Naive thymus-derived CD4-positive, alpha-beta T cell (primary cell): Measurements from ENCODE around the gene SFT2D1. TPM values are rescaled to one million over a fixed set of nuclear protein-coding genes. Genes with fewer than 3 reads are reported as not detected.
A peak's percentile ranks its signal among the peaks of the same experiment; 100 is the strongest.

Source experiments
- ATAC-seq: fragments of 150-1000 bp; cut with Tn5 transposase; 2 replicates; pipeline ENCODE4 v1.10.0; 2021; ENCODE audit warnings: mild to moderate bottlenecking, moderate library complexity
- CTCF ChIA-PET: fragments of 350-600 bp; sonication (Branson Sonifier 250); formaldehyde crosslinking; loops from one replicate; lab custom pipeline; 2021; ENCODE audit warnings: antibody characterized with exemption; lab: Charles Lee
- POLR2A ChIA-PET: fragments of 350-600 bp; sonication (Branson Sonifier 250); formaldehyde crosslinking; loops from one replicate; lab custom pipeline; 2021; ENCODE audit warnings: antibody characterized with exemption, inconsistent platforms; lab: Charles Lee
- DNase-seq, 9 donors: peaks; one replicate each; pipeline versions ENCODE4 v3.0.0 to v3.0.0-alpha.2; 2020 to 2022; ENCODE audit warnings: mixed read lengths in 1 of 9
- H3K27ac ChIP-seq: one replicate; pipeline ENCODE4 v1.7.0; 2013; ENCODE audit warnings: mild to moderate bottlenecking, low read depth, low read length, moderate library complexity
- H3K27me3 ChIP-seq, 2 donors: one replicate each; pipeline ENCODE4 v1.7.0; 2013; ENCODE audit warnings: low read length in 2 of 2, mild to moderate bottlenecking in 2 of 2, moderate library complexity in 2 of 2; ENCODE audit not compliant: control insufficient read depth in 2 of 2, insufficient read depth in 2 of 2
- H3K36me3 ChIP-seq, 3 experiments: 1 replicate in 2 of 3; 2 replicates in 1 of 3; pipeline ENCODE4 v1.7.0; 2013; ENCODE audit warnings: low read length in 3 of 3, mild to moderate bottlenecking in 3 of 3, moderate library complexity in 1 of 3; ENCODE audit not compliant: insufficient read depth in 3 of 3, control insufficient read depth in 2 of 3
- H3K4me1 ChIP-seq, 2 donors: one replicate each; pipeline ENCODE4 v1.7.0; 2013; ENCODE audit warnings: low read length in 2 of 2, mild to moderate bottlenecking in 2 of 2, moderate library complexity in 1 of 2; ENCODE audit not compliant: control insufficient read depth in 2 of 2, insufficient read depth in 2 of 2
- H3K4me3 ChIP-seq: 2 replicates; pipeline ENCODE4 v1.7.0; 2013; ENCODE audit warnings: mild to moderate bottlenecking, low read length
- H3K9me3 ChIP-seq, 3 experiments: 1 replicate in 2 of 3; 2 replicates in 1 of 3; pipeline ENCODE4 v1.7.0; 2013; ENCODE audit warnings: low read length in 3 of 3; ENCODE audit not compliant: control insufficient read depth in 2 of 3
- H3K27ac Mint-ChIP-seq, 9 donors: one replicate each; pipeline ENCODE4 v1.8.0; 2020 to 2022; ENCODE audit warnings: mixed read lengths in 9 of 9, mild to moderate bottlenecking in 8 of 9, moderate library complexity in 5 of 9, inconsistent platforms in 2 of 9
- H3K27me3 Mint-ChIP-seq, 5 donors: one replicate each; pipeline ENCODE4 v1.8.0; 2021 to 2022; ENCODE audit warnings: mixed read lengths in 5 of 5, mild to moderate bottlenecking in 1 of 5
- H3K36me3 Mint-ChIP-seq, 5 donors: one replicate each; pipeline ENCODE4 v1.8.0; 2020 to 2022; ENCODE audit warnings: mixed read lengths in 5 of 5, mild to moderate bottlenecking in 3 of 5, inconsistent platforms in 1 of 5
- H3K4me1 Mint-ChIP-seq, 7 donors: one replicate each; pipeline ENCODE4 v1.8.0; 2020 to 2022; ENCODE audit warnings: mixed read lengths in 7 of 7, mild to moderate bottlenecking in 3 of 7, inconsistent platforms in 1 of 7
- H3K4me3 Mint-ChIP-seq, 10 donors: one replicate each; pipeline ENCODE4 v1.8.0; 2020 to 2022; ENCODE audit warnings: mild to moderate bottlenecking in 10 of 10, mixed read lengths in 10 of 10, moderate library complexity in 6 of 10, inconsistent platforms in 2 of 10
- H3K9me3 Mint-ChIP-seq, 11 donors: one replicate each; pipeline ENCODE4 v1.8.0; 2020 to 2022; ENCODE audit warnings: mixed read lengths in 11 of 11, mild to moderate bottlenecking in 4 of 11, inconsistent platforms in 1 of 11, moderate library complexity in 1 of 11
- intact Hi-C, 2 donors: fragments of 100-400 bp; cut with micrococcal nuclease; formaldehyde crosslinking; loops; one replicate each; pipeline ENCODE4 v1.15.1; 2023
- polyA plus RNA-seq, 2 donors: library from polyadenylated mRNA; unstranded; fragments of 300-500 nt; fragmentation: Illumina TruSeq; gene quantifications; one replicate each; pipeline ENCODE4 v1.2.3, GENCODE V29; 2021
- total RNA-seq, 6 experiments: library from RNA in 5 of 6; stranded (reverse) in 5 of 6; gene quantifications; 1 replicate in 5 of 6; 2 replicates in 1 of 6; pipeline ENCODE4 v1.2.3 and lab custom pipeline; 2021 to 2026

The SFT2D1 gene
- total and polyA plus RNA-seq, 7 experiments from 2014 or later: 18.3 to 52.5 (median 35.3) TPM

DNA sequence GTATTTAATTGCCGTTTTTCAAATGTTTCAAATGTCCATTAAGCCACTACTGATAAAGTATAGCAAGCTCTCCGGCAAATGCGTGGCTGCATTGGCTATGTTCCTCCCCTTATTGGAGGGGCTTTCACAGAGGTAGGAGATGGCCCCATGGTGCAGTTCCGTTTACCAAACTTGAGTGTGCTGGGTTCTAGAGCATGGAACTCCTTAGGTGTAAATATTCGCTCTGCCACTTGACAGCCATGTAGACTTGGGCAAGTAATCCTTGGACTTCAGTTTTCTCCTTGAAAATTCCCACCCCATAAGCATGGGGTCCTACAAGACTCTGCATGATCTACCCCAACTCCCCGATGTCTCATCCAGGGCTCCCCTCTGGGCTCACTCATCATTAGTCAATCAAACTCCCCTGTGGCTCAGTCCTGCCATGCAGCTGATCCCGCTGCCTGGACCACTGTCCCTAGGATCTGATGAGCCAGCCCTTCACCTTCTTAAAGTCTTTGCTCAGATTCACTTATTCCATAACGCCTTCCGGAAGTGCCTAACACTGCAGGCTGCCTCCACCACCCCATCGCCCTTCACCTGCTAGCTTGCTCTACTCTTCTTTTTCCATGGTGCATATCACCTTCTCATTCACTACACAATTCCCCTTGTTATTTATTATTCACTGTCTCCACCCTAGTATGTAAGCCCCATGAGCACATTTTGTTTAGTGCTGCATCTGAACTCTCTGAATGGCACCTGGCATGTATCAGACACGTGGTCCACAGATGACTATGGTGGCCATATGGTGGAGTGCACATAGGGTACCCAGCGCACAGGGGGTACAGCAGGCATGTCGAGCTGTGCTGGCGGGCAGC is 52.9 kb downstream of the SFT2D1 start:
- peak; percentile 43 for ATAC-seq
- Mint-ChIP-seq H3K4me3 (no peak overlapping the region), H3K27me3 (peaks cover 0 to 28% (median 11%) of the 10 kb centered on the region in 5 donors), H3K9me3 (peaks cover 0 to 3% (median 0%) of the 10 kb centered on the region in 11 donors), H3K27ac (no peak overlapping the region), H3K36me3 (no peaks in the 10 kb centered on the region), H3K4me1 (peaks cover 0 to 3% (median 0%) of the 10 kb centered on the region in 7 donors)
- Histone ChIP-seq H3K27me3 (no peaks in the 10 kb centered on the region), H3K36me3 (no peaks in the 10 kb centered on the region), H3K27ac (no peak overlapping the region), H3K4me3 (no peak overlapping the region), H3K9me3 (no peaks in the 10 kb centered on the region), H3K4me1 (no peaks in the 10 kb centered on the region)
- ChIA-PET POLR2A (no interaction called here), CTCF (no interaction called here)
- DNase-seq: peak in 1 of 9 donors; percentile 21
- intact Hi-C loops: no loop called here

- no peaks in the 10 kb centered on the region for H3K4me1 ChIP-seq
- no peak overlapping the region for H3K4me3 ChIP-seq
- no peak overlapping the region for H3K27ac ChIP-seq
- H3K4me1 Mint-ChIP-seq: peaks cover 0 to 3% (median 0%) of the 10 kb centered on the region in 7 donors
- no peaks in the 10 kb centered on the region for H3K27me3 ChIP-seq
- intact Hi-C loops: no loop called here
- peaks cover 0 to 3% (median 0%) of the 10 kb centered on the region in 11 donors for H3K9me3 Mint-ChIP-seq
- H3K27ac Mint-ChIP-seq: no peak overlapping the region
- H3K27me3 Mint-ChIP-seq: peaks cover 3 to 20% (median 10%) of the 10 kb centered on the region in 5 donors
- no peaks in the 10 kb centered on the region for H3K9me3 ChIP-seq
- POLR2A ChIA-PET: no interaction called here
- H3K36me3 Mint-ChIP-seq: no peaks in the 10 kb centered on the region
- H3K4me3 Mint-ChIP-seq: no peak overlapping the region
- ATAC-seq (peak; percentile 67), DNase-seq (peak in 1 of 9 donors; percentile 17)
- no peaks in the 10 kb centered on the region for H3K36me3 ChIP-seq
- CTCF ChIA-PET: no interaction called here
Measured at GRCh38 chr6:166286839-166287271, 55.5 kb downstream of the SFT2D1 start.

DNA sequence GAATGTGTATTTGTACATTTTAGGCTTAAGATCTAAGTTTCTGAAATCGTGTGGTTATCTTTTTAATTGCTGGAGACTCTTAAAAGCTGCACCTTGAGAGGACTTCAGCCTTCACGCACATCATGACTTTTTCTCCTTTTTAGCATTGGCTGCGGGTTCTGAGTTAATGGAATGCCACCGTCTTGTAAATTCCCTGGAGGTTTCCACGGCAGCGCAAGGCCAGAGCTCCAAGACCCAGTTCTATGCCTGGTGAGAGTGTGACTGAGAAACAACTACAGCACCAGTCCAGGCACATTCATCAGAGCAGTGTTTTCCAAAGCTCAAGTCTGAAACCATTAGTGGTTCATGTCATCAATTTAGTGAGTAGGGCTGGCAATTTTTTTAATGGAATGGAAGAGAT is 57.1 kb downstream of the SFT2D1 start:
- Mint-ChIP-seq H3K27ac (no peak overlapping the region), H3K9me3 (peaks cover 0 to 2% (median 0%) of the 10 kb centered on the region in 11 donors), H3K4me1 (peaks cover 0 to 3% (median 0%) of the 10 kb centered on the region in 7 donors), H3K36me3 (no peaks in the 10 kb centered on the region), H3K4me3 (no peak overlapping the region), H3K27me3 (peaks cover 0 to 19% (median 6%) of the 10 kb centered on the region in 5 donors)
- Histone ChIP-seq H3K27me3 (no peaks in the 10 kb centered on the region), H3K36me3 (no peaks in the 10 kb centered on the region), H3K27ac (no peak overlapping the region), H3K4me1 (no peaks in the 10 kb centered on the region), H3K4me3 (no peak overlapping the region), H3K9me3 (no peaks in the 10 kb centered on the region)
- intact Hi-C loops: no loop called here
- ATAC-seq (no peak), DNase-seq (no peak)
- POLR2A ChIA-PET: interaction anchor here (1.3 kb wide), 1 partner anchor 92 kb away, joined by 3 read pairs; no protein-coding TSS in a partner anchor
- CTCF ChIA-PET: no interaction called here

GRCh38 chr6:166284640-166285039 is 57.7 kb downstream of the SFT2D1 start:
- Mint-ChIP-seq H3K27ac (no peak overlapping the region), H3K27me3 (peaks cover 0 to 19% (median 6%) of the 10 kb centered on the region in 5 donors), H3K9me3 (peaks cover 0 to 2% (median 0%) of the 10 kb centered on the region in 11 donors), H3K4me3 (no peak overlapping the region), H3K4me1 (peaks cover 0 to 3% (median 0%) of the 10 kb centered on the region in 7 donors), H3K36me3 (no peaks in the 10 kb centered on the region)
- ATAC-seq (no peak), DNase-seq (no peak)
- H3K36me3 ChIP-seq: no peaks in the 10 kb centered on the region
- no peak overlapping the region for H3K27ac ChIP-seq
- ChIA-PET POLR2A (interaction anchor here (1.3 kb wide), 1 partner anchor 92 kb away, joined by 3 read pairs; no protein-coding TSS in a partner anchor), CTCF (no interaction called here)
- no peak overlapping the region for H3K4me3 ChIP-seq
- H3K4me1 ChIP-seq: no peaks in the 10 kb centered on the region
- no peaks in the 10 kb centered on the region for H3K27me3 ChIP-seq
- intact Hi-C loops: no loop called here
- H3K9me3 ChIP-seq: no peaks in the 10 kb centered on the region

DNA sequence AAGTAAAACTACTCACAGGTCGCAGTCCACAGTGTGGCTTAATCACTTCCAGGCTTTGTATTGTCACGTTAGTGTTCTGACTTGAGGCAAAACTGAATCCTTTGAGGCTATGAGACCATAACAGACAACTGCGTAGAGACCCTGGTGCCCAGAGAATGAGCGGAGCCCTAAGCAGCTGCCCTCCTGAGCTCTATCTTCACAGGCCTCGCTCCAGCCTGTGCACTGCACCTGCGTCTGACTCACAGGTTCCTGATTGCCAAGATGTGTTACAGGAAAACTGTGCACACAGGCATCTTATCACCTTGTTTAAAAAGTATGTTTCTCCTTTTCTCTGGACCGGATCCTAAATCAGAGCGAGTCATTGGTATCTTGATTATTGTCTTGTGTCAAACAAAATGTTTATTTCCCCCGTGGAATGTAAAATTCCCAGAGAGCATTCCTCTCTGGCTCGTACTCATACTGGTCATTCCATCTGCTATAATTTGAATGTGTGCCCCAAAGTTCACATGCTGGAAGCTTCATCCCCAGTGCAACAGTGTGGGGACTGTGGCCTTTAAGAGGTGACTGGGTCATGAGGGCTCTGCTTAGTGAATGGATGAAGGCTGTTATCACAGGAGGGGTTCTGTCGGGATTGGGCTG is 59.8 kb downstream of the SFT2D1 start:
- H3K27me3 ChIP-seq: no peaks in the 10 kb centered on the region
- ATAC-seq (no peak), DNase-seq (no peak)
- H3K36me3 Mint-ChIP-seq: no peaks in the 10 kb centered on the region
- no peak overlapping the region for H3K4me3 Mint-ChIP-seq
- H3K4me3 ChIP-seq: no peak overlapping the region
- ChIA-PET CTCF (interaction anchor here (0.9 to 2.1 kb wide), 2 partner anchors 117 to 119 kb away, joined by 3 to 9 read pairs; no protein-coding TSS in a partner anchor), POLR2A (no interaction called here)
- no peak overlapping the region for H3K27ac ChIP-seq
- no peaks in the 10 kb centered on the region for H3K36me3 ChIP-seq
- no peaks in the 10 kb centered on the region for H3K4me1 ChIP-seq
- H3K27ac Mint-ChIP-seq: no peak overlapping the region
- H3K4me1 Mint-ChIP-seq: peaks cover 0 to 3% (median 0%) of the 10 kb centered on the region in 7 donors
- no peaks in the 10 kb centered on the region for H3K9me3 ChIP-seq
- peaks cover 0 to 2% (median 0%) of the 10 kb centered on the region in 11 donors for H3K9me3 Mint-ChIP-seq
- peaks cover 0 to 19% (median 6%) of the 10 kb centered on the region in 5 donors for H3K27me3 Mint-ChIP-seq
- intact Hi-C loops: no loop called here

DNA sequence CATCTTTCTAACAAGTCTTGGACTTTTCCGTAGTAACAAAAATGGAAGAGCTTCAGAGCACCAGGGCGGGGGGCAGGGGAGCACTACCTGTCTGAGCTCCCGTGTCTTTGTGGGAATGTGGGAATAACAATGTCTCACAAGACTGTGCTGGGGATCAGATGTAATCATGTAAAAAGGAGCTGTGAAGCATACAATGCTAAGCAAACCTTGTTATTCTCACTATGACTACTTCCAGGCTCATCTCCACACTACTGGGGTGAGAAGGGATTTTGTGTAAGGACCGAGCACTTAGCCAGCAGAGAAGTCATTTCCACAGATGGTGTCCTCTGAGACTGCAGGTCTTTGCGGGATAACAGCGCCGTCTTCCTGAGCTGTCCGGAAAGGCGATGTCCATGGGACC is 61.2 kb downstream of the SFT2D1 start:
- Histone ChIP-seq H3K27me3 (no peaks in the 10 kb centered on the region), H3K36me3 (no peaks in the 10 kb centered on the region), H3K9me3 (no peaks in the 10 kb centered on the region), H3K4me1 (no peaks in the 10 kb centered on the region), H3K4me3 (no peak overlapping the region), H3K27ac (no peak overlapping the region)
- no peaks in the 10 kb centered on the region for H3K36me3 Mint-ChIP-seq
- DNase-seq (no peak), ATAC-seq (no peak)
- no peak overlapping the region for H3K4me3 Mint-ChIP-seq
- intact Hi-C loops: no loop called here
- H3K4me1 Mint-ChIP-seq: no peaks in the 10 kb centered on the region
- H3K27ac Mint-ChIP-seq: no peak overlapping the region
- H3K27me3 Mint-ChIP-seq: peaks cover 0 to 19% (median 5%) of the 10 kb centered on the region in 5 donors
- ChIA-PET POLR2A (interaction anchor here (0.6 kb wide), 1 partner anchor 99 kb away, joined by 3 read pairs; no protein-coding TSS in a partner anchor), CTCF (interaction anchor here (0.7 to 2.1 kb wide), 2 partner anchors 119 to 244 kb away, joined by 3 to 9 read pairs; no protein-coding TSS in a partner anchor)
- H3K9me3 Mint-ChIP-seq: no peaks in the 10 kb centered on the region
